ENCODE results near the gene MMEL1.

Gene MMEL1

GRCh38 chr1:2604844-2605508, 27.8 kb downstream of the MMEL1 start:
- DNase-seq (ENCODE audit: low spot score): no peak

GRCh38 chr1:2604156-2604843, 28.5 kb downstream of the MMEL1 start:
- no peak for DNase-seq (ENCODE audit: low spot score)

- DNase-seq (ENCODE audit: low spot score): no peak
Measured at GRCh38 chr1:2603521-2604155, 29.2 kb downstream of the MMEL1 start.

GRCh38 chr1:2602866-2603520, 29.8 kb downstream of the MMEL1 start:
- no peak for DNase-seq (ENCODE audit: low spot score)

- no peak for DNase-seq (ENCODE audit: low spot score)
Measured at GRCh38 chr1:2602311-2602835, 30.4 kb downstream of the MMEL1 start.

- no peak for DNase-seq (ENCODE audit: low spot score)
Measured at GRCh38 chr1:2601721-2602303, 31.0 kb downstream of the MMEL1 start.

GRCh38 chr1:2598329-2598931, 34.4 kb downstream of the MMEL1 start:
- DNase-seq (ENCODE audit: low spot score): no peak

GRCh38 chr1:2597441-2598328, 35.1 kb downstream of the MMEL1 start:
- DNase-seq (ENCODE audit: low spot score): no peak

GRCh38 chr1:2596530-2597333, 36.1 kb downstream of the MMEL1 start:
- no peak for DNase-seq (ENCODE audit: low spot score)

GRCh38 chr1:2595812-2596529, 36.8 kb downstream of the MMEL1 start:
- no peak for DNase-seq (ENCODE audit: low spot score)

GRCh38 chr1:2595261-2595811, 37.5 kb downstream of the MMEL1 start:
- DNase-seq (ENCODE audit: low spot score): no peak

GRCh38 chr1:2594641-2595131, 38.1 kb downstream of the MMEL1 start:
- DNase-seq (ENCODE audit: low spot score): no peak

GRCh38 chr1:2594001-2594640, 38.7 kb downstream of the MMEL1 start:
- DNase-seq (ENCODE audit: low spot score): no peak

- no peak for DNase-seq (ENCODE audit: low spot score)
Measured at GRCh38 chr1:2593251-2593878, 39.5 kb downstream of the MMEL1 start.

- DNase-seq (ENCODE audit: low spot score): no peak
Measured at GRCh38 chr1:2592672-2593071, 40.1 kb downstream of the MMEL1 start.

- no peak for DNase-seq (ENCODE audit: low spot score)
Measured at GRCh38 chr1:2591581-2592261, 41.1 kb downstream of the MMEL1 start.

GRCh38 chr1:2591233-2591580, 41.6 kb downstream of the MMEL1 start:
- DNase-seq (ENCODE audit: low spot score): no peak

All from cerebellar cortex (tissue), 1 donor.